ENCODE data around the gene ZDHHC8. TPM values are rescaled to one million over a fixed set of nuclear protein-coding genes. Genes with fewer than 3 reads are reported as not detected.

ZDHHC8 gene
- total RNA-seq, 2 donors from 2014 or later: 14.1 to 36.6 TPM

GRCh38 chr22:20180245-20180630, 48.6 kb downstream of the ZDHHC8 start:
- WGBS: 93% methylated on average over 7 of the region's 13 CpGs
- intact Hi-C loops (cut with DNase I): no loop called here

GRCh38 chr22:20180640-20181039, 49.0 kb downstream of the ZDHHC8 start:
- H3K9me3 ChIP-seq: no peaks in the 10 kb centered on the region
- no peaks in the 10 kb centered on the region for H3K27me3 ChIP-seq (replicated peaks; ENCODE audit: insufficient read depth)
- TF ChIP-seq POLR2A (IDR thresholded peaks at IDR 0.05): no peak
- TF ChIP-seq POLR2AphosphoS5 (IDR thresholded peaks at IDR 0.05): no peak
- TF ChIP-seq, protein P1, sequence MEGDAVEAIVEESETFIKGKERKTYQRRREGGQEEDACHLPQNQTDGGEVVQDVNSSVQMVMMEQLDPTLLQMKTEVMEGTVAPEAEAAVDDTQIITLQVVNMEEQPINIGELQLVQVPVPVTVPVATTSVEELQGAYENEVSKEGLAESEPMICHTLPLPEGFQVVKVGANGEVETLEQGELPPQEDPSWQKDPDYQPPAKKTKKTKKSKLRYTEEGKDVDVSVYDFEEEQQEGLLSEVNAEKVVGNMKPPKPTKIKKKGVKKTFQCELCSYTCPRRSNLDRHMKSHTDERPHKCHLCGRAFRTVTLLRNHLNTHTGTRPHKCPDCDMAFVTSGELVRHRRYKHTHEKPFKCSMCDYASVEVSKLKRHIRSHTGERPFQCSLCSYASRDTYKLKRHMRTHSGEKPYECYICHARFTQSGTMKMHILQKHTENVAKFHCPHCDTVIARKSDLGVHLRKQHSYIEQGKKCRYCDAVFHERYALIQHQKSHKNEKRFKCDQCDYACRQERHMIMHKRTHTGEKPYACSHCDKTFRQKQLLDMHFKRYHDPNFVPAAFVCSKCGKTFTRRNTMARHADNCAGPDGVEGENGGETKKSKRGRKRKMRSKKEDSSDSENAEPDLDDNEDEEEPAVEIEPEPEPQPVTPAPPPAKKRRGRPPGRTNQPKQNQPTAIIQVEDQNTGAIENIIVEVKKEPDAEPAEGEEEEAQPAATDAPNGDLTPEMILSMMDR (IDR thresholded peaks at IDR 0.05): no peak
- no peaks in the 10 kb centered on the region for H3K36me3 ChIP-seq
- WGBS: 88% methylated on average over 8 of the region's 8 CpGs
- no peak for DNase-seq (ENCODE audit: low spot score)
- no peak overlapping the region for H3K4me3 ChIP-seq
- H3K4me1 ChIP-seq (replicated peaks): no peaks in the 10 kb centered on the region
- intact Hi-C loops (cut with DNase I): no loop called here
- no peak overlapping the region for H3K27ac ChIP-seq

More at GRCh38 chr22:20180245-20180630, 48.6 kb downstream of the ZDHHC8 start:
- Histone ChIP-seq H3K36me3 (no peaks in the 10 kb centered on the region), H3K27ac (no peak overlapping the region), H3K4me3 (no peak overlapping the region), H3K4me1 (replicated peaks) (no peaks in the 10 kb centered on the region), H3K9me3 (no peaks in the 10 kb centered on the region), H3K27me3 (replicated peaks; ENCODE audit: insufficient read depth) (no peaks in the 10 kb centered on the region)
- TF ChIP-seq, protein P1 (IDR thresholded peaks at IDR 0.05): no peak
- no peak for TF ChIP-seq POLR2AphosphoS5 (IDR thresholded peaks at IDR 0.05)
- TF ChIP-seq POLR2A (IDR thresholded peaks at IDR 0.05): no peak
- DNase-seq (ENCODE audit: low spot score): no peak

DNA sequence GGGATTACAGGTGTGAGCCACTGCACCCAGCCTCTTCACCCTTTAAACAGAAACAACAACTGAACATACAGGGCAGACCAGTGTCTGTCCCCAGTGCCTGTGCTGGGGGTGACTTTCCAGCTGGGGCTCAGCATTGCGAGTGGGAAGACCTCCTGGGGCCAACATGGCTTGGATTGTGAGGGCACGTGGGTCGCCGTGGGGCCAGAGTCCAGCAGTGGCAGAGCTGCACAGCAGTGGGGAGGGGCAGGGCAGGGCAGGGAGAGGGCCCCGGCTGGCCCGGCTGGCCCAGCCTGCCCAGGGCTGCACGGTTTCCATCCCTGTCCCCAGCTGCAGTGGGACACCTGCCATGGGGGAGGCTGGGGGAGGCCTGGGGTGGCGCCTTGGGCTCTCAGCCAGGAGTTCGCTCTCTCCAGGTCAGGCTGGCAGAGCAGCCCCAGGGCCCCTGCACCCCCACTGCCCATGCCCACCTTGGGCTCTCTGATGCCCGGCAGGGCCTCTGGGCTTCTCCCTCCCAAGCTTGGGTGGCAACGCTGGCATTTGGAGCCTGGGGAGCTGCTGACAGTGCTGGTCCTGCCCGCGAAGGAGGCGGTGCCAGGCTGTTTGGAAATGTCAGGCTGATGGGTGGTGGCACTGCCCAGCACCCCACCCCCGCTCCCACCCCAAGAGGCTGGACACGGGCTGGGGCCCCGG, 49.7 kb downstream of the ZDHHC8 start:
- Histone ChIP-seq H3K27ac (no peak overlapping the region), H3K9me3 (no peaks in the 10 kb centered on the region), H3K4me3 (no peak overlapping the region), H3K36me3 (no peaks in the 10 kb centered on the region), H3K27me3 (replicated peaks; ENCODE audit: insufficient read depth) (no peaks in the 10 kb centered on the region), H3K4me1 (replicated peaks) (no peaks in the 10 kb centered on the region)
- no peak for DNase-seq (ENCODE audit: low spot score)
- 60% methylated on average over 13 of the region's 17 CpGs for WGBS
- TF ChIP-seq POLR2A (IDR thresholded peaks at IDR 0.05) (no peak), POLR2AphosphoS5 (IDR thresholded peaks at IDR 0.05) (no peak)
- TF ChIP-seq, protein P1 (IDR thresholded peaks at IDR 0.05): no peak
- intact Hi-C loops (cut with DNase I): no loop called here

DNA sequence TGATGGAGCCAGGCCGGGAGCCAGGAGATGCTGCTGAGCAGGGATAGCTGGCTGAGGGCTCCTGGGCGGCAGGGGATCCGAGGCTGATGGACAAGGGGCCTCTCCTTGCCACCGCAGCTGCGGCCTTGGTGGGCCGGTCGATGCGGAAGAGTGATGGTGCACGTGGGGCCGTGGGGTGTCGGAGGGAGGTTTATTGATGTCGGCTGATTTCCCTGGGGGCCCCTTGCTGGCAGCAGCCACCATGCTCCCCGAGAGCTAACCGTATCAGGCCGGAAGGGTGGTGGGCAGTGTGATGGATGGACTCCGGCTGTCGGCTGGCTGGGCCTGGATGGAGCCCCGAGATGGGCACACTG, 50.3 kb downstream of the ZDHHC8 start:
- TF ChIP-seq POLR2AphosphoS5 (IDR thresholded peaks at IDR 0.05) (no peak), POLR2A (IDR thresholded peaks at IDR 0.05) (no peak)
- TF ChIP-seq, protein P1 (IDR thresholded peaks at IDR 0.05): no peak
- no peak for DNase-seq (ENCODE audit: low spot score)
- Histone ChIP-seq H3K27ac (no peak overlapping the region), H3K9me3 (no peaks in the 10 kb centered on the region), H3K4me3 (no peak overlapping the region), H3K27me3 (replicated peaks; ENCODE audit: insufficient read depth) (no peaks in the 10 kb centered on the region), H3K36me3 (no peaks in the 10 kb centered on the region), H3K4me1 (replicated peaks) (no peaks in the 10 kb centered on the region)
- intact Hi-C loops (cut with DNase I): no loop called here
- WGBS: 84% methylated on average over 18 of the region's 18 CpGs

GRCh38 chr22:20182365-20182764, 50.8 kb downstream of the ZDHHC8 start:
- 100% methylated on average over 1 of the region's 9 CpGs for WGBS
- no peaks in the 10 kb centered on the region for H3K4me1 ChIP-seq (replicated peaks)
- TF ChIP-seq POLR2AphosphoS5 (IDR thresholded peaks at IDR 0.05) (no peak), POLR2A (IDR thresholded peaks at IDR 0.05) (no peak)
- TF ChIP-seq, protein P1 (IDR thresholded peaks at IDR 0.05): no peak
- no peaks in the 10 kb centered on the region for H3K9me3 ChIP-seq
- DNase-seq (ENCODE audit: low spot score): no peak
- H3K4me3 ChIP-seq: no peak overlapping the region
- no peaks in the 10 kb centered on the region for H3K36me3 ChIP-seq
- no peak overlapping the region for H3K27ac ChIP-seq
- no peaks in the 10 kb centered on the region for H3K27me3 ChIP-seq (replicated peaks; ENCODE audit: insufficient read depth)
- intact Hi-C loops (cut with DNase I): no loop called here
